Left renal pelvis (tissue), 4 donors: ENCODE data around the gene PRRC2B. TPM values are rescaled to one million over a fixed set of nuclear protein-coding genes. Genes with fewer than 3 reads are reported as not detected.
A peak's percentile ranks its signal among the peaks of the same experiment; 100 is the strongest.
"Not testable (repeated sequence)": the region's sequence is repeated elsewhere in the genome, so short reads cannot be mapped to it uniquely, and the experiment has no call there.

Source experiments
- DNase-seq, 4 donors: peaks; one replicate each; pipeline ENCODE4 v3.0.0-alpha.2; 2013; ENCODE audit warnings: low read depth in 4 of 4, low spot score in 3 of 4
- polyA plus RNA-seq, 4 donors: library from polyadenylated mRNA; unstranded; fragments of 120-200 nt; gene quantifications; one replicate each; pipeline ENCODE4 v1.2.1, GENCODE V29; 2013; ENCODE audit not compliant: insufficient read length in 4 of 4

Gene PRRC2B
- polyA plus RNA-seq, 4 donors = 161 to 190 (median 181) TPM

GRCh38 chr9:131467214-131467935 is 73.5 kb downstream of the PRRC2B start:
- DNase-seq = no peak

GRCh38 chr9:131468031-131468430 is 74.1 kb downstream of the PRRC2B start:
- DNase-seq = no peak

DNA sequence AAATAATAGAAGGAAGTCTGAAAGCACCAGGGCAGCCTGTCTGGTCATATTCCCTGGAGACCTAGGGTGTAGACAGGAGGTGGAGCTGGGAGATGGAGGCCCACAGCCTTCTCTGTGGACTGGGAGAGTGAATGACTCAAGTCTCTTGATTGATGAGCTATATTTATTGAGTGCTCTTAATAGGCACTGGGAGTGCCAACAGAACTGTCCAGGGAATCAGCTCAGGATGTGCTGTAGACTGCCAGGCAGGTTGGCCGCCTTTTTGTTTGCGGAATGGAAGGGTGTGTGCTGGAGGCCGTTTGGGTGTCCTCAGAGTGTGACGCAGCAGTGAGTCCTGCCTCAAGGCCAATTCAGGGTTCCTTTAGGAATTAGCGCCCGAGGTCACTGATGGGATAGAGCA is 75.5 kb downstream of the PRRC2B start:
- no peak for DNase-seq

- no peak for DNase-seq
Measured at GRCh38 chr9:131469951-131470350, 76.1 kb downstream of the PRRC2B start.

GRCh38 chr9:131470581-131470991 is 76.7 kb downstream of the PRRC2B start:
- no peak for DNase-seq

DNA sequence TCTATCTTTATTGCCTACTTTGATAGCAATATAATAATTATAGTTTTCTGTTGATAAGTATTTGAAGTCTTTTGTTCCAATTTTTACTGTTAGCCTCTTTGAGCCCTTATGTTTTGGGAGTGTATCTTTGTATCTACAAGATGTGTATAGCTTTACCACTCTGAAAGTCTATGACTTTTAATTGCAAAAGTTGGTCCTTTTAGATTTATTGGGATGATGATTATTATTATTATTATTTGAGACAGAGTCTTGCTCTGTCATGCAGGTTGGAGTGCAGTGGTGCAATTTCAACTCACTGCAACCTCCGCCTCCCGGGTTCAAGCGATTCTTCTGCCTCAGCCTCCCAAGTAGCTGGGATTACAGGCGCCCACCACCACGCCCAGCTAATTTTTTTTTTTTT is 78.2 kb downstream of the PRRC2B start:
- DNase-seq = not testable (repeated sequence)

DNA sequence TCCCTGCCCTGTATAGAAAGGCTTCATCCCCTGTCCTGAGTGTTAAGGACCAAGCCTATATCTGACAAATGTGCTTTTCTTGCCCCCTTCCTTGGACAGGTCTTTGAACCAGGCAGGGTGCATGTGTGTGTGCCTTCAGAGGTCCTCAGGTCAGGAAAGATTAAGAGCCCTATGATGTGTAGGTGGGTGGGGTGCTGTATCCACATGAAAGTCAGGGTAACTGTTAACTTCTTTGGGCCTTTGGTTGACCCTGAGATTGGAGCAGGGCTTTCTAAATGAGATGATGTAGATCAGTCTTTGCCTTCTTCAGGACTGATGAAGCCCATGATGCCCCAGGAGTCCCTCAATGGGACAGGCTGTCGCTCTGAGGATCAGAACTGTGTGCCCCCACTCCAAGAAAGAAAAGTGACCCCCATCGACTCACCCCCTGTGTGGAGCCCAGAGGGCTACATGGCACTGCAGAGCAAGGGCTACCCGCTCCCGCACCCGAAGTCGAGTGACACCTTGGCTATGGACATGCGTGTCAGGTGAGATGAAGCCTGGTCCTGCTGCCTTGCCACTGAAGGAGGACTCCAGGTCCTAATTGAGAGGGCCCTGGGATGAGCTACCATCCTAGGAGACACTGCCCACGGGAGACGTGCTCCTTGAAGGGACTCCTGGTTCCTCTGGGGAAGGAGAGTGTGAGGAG is 79.5 kb downstream of the PRRC2B start:
- DNase-seq = no peak

DNA sequence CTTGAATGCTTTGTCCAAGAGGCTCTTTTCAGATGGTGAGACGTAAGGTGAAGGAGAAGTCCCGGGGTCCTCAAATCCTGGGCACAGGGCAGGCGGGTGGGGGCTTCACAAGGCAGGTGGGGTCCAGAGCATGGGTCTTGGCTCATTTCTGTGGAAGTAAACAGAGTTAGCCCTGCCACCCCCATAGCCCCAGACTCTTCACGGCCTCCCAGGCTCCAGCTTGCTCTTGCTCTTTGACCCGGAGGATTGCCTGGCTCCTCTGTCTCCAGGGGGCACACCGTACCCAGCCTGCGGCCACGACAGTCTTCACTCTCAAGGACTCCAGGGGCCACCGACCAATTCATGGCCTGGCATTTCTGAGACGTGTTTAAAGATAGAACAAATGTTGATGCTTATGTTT is 80.0 kb downstream of the PRRC2B start:
- no peak for DNase-seq

DNA sequence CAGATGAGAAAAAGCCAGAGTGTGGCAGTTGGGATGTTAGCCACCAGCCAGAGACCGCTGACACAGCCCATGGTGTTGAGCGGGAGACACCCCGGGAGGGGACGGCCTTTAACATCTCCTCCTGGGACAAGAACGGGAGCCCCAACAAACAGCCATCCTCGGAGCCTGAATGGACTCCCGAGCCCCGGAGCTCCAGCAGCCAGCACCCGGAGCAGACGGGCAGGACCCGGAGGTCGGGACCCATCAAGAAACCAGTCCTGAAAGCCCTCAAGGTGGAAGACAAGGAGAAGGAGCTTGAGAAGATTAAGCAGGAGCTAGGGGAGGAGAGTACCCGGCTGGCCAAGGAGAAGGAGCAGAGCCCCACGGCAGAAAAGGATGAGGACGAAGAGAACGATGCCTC is 80.8 kb downstream of the PRRC2B start:
- DNase-seq = no peak

DNA sequence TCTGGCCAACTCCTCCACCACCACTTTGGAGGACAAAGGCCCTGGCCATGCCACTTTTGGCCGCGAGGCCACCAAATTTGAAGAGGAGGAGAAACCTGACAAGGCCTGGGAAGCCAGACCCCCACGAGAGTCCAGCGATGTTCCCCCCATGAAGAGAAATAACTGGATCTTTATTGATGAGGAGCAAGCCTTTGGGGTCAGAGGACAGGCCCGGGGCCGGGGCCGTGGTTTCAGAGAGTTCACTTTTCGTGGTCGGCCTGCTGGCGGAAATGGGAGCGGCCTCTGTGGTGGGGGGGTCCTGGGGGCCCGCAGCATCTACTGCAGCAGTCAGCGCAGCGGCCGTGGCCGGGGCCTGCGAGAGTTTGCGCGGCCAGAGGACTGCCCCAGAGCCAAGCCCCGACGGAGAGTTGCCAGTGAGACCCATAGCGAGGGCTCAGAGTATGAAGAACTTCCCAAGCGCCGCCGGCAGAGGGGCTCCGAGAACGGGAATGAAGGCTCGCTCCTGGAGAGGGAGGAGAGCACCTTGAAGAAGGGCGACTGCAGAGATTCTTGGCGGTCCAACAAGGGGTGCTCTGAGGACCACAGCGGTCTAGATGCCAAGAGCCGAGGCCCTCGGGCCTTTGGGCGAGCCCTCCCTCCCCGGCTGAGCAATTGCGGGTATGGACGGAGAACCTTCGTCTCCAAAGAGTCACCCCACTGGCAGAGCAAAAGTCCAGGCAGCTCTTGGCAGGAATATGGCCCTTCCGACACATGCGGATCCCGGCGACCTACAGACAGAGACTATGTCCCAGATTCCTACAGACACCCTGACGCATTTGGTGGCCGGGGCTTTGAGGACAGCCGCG is 81.4 kb downstream of the PRRC2B start:
- DNase-seq = no peak

- no peak for DNase-seq
Measured at GRCh38 chr9:131475956-131476776, 82.3 kb downstream of the PRRC2B start.

- DNase-seq = no peak
Measured at GRCh38 chr9:131476777-131477345, 83.0 kb downstream of the PRRC2B start.

- no peak for DNase-seq
Measured at GRCh38 chr9:131477367-131477766, 83.5 kb downstream of the PRRC2B start.

GRCh38 chr9:131477816-131478419 is 84.0 kb downstream of the PRRC2B start:
- no peak for DNase-seq

DNA sequence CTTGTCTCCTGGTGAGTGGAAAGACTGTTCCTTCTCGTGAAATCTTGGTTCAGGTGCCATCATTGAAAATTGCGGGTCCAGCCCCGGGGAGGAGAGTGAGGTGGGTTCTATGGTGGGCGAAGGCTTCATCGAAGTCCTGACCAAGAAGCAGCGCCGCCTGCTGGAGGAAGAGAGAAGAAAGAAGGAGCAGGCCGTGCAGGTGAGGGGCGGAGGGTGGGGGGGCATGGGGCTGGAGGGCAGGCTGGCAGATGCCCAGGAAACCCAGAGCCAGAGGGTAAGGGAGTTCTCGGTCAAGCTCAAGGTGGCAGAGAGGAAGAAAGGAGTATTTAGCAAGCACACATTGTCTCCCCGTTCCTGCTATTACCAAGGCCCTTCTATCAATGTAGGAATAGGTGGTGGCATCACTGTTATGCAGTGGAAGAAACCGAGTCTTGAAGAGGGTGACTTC is 84.6 kb downstream of the PRRC2B start:
- DNase-seq = peak in 1 of 4 donors; percentile 36

DNA sequence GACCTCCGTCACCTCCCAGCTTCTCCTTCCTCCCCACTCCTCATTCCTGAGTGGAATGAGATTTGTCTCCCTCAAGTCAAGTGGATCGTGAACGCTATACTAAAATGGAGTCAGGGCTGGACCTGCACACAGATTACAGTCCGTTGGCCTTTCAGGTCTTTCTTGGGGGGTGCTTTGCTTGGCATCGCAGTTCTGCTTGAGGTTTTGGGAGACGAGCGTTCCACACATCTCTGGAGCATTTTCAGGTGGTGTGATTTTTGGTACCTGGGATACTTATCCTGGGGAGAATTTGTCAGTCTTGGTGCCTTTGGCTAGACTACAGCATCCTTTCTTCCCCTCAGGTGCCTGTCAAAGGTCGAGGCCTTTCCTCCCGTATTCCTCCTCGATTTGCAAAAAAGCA is 85.0 kb downstream of the PRRC2B start:
- no peak for DNase-seq

- DNase-seq = no peak
Measured at GRCh38 chr9:131480258-131480657, 86.4 kb downstream of the PRRC2B start.

DNA sequence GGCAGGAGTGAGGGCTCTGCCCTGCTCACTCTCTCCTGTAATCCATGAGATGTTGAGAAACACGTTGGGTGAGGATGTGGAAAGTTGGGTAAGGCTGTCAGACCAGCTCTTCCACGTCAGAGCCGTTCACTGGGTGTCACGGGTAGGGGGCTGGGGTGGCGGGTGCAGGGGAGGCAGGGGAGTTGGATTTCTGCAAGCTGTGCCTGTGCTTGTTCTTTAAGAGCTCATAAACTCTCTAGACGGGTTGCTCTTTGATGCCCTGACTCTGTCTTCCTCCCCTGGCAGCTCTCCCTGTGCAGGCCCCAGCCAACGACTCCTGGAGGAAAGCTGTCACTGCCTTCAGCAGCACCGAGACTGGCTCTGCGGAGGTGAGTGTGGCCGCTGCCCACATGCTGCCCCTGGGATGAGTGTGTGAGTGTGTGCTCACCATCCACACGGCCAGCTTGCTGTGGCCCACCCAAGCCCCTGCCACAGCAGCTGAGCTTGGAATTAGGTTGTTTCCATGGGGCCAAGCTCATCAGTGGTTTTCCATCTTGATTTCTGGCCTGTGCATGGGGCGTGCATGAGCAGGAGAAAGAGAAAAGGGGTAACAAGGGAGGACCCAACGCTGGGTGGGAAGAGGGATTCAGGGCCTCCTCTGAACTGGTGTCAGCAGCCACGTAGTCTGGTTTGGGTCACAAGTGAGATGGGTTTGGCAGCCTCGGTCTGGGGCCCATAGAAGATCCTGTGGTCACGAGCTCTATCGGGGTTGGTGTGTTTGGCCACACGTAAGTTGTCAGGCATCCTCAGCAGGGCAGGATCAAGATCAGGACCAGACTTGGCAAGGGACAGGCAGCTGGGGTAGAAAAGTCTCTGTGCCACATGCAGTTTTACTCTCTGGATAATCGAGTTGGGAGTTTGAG is 87.8 kb downstream of the PRRC2B start:
- DNase-seq = no peak
